T-helper 1 cell treated with Interleukin-12 subunit alpha and Interleukin-12 subunit beta and Interleukin-4 antibody, amounts not matched to agents 30 μg/mL and 1 μg/mL, for 36 hours (primary cell): ENCODE results near the gene BTLA.
"Not testable (repeated sequence)": the region's sequence is repeated elsewhere in the genome, so short reads cannot be mapped to it uniquely, and the experiment has no call there.

ENCODE experiments used
- H3K27ac Mint-ChIP-seq: one replicate; pipeline ENCODE4 v1.8.0; 2021; ENCODE audit warnings: mild to moderate bottlenecking, mixed read lengths
- H3K27me3 Mint-ChIP-seq: one replicate; pipeline ENCODE4 v1.8.0; 2021; ENCODE audit warnings: low read depth, mixed read lengths
- H3K36me3 Mint-ChIP-seq: one replicate; pipeline ENCODE4 v1.8.0; 2021; ENCODE audit warnings: low read depth, mixed read lengths
- H3K4me1 Mint-ChIP-seq: one replicate; pipeline ENCODE4 v1.8.0; 2021; ENCODE audit warnings: low read depth, mixed read lengths
- H3K4me3 Mint-ChIP-seq: one replicate; pipeline ENCODE4 v1.8.0; 2021; ENCODE audit warnings: mild to moderate bottlenecking, moderate library complexity, mixed read lengths
- H3K9me3 Mint-ChIP-seq: one replicate; pipeline ENCODE4 v1.8.0; 2021; ENCODE audit warnings: mixed read lengths

The BTLA gene

GRCh38 chr3:112503304-112503972 lies 4.2 kb upstream of the BTLA start:
- no peaks in the 10 kb centered on the region for H3K27me3 Mint-ChIP-seq
- peaks cover 3% of the 10 kb centered on the region for H3K36me3 Mint-ChIP-seq
- H3K9me3 Mint-ChIP-seq = no peaks in the 10 kb centered on the region
- H3K27ac Mint-ChIP-seq = no peak overlapping the region
- no peak overlapping the region for H3K4me3 Mint-ChIP-seq
- H3K4me1 Mint-ChIP-seq = peaks cover 38% of the 10 kb centered on the region

- Mint-ChIP-seq H3K27me3 (no peaks in the 10 kb centered on the region), H3K4me1 (peaks cover 46% of the 10 kb centered on the region), H3K27ac (no peak overlapping the region), H3K9me3 (no peaks in the 10 kb centered on the region), H3K4me3 (no peak overlapping the region), H3K36me3 (peaks cover 8% of the 10 kb centered on the region)
These were observed 1.3 kb upstream of the BTLA start for GRCh38 chr3:112500621-112501020.

- H3K36me3 Mint-ChIP-seq = peaks cover 20% of the 10 kb centered on the region
- H3K27me3 Mint-ChIP-seq = no peaks in the 10 kb centered on the region
- peaks cover 6% of the 10 kb centered on the region for H3K9me3 Mint-ChIP-seq
- peak overlapping the region; percentile 96 for H3K27ac Mint-ChIP-seq
- H3K4me1 Mint-ChIP-seq = peaks cover 52% of the 10 kb centered on the region
- peak overlapping the region; percentile 96 for H3K4me3 Mint-ChIP-seq
These were observed 1.2 kb downstream of the BTLA start for GRCh38 chr3:112497897-112498548.

- Mint-ChIP-seq H3K4me1 (peaks cover 63% of the 10 kb centered on the region), H3K27ac (peak overlapping the region; percentile 71), H3K27me3 (no peaks in the 10 kb centered on the region), H3K36me3 (peaks cover 24% of the 10 kb centered on the region), H3K4me3 (peak overlapping the region; percentile 80), H3K9me3 (peaks cover 6% of the 10 kb centered on the region)
These were observed 2.8 kb downstream of the BTLA start for GRCh38 chr3:112496366-112497067.

GRCh38 chr3:112494448-112494767 lies 4.9 kb downstream of the BTLA start:
- peaks cover 67% of the 10 kb centered on the region for H3K4me1 Mint-ChIP-seq
- peaks cover 28% of the 10 kb centered on the region for H3K36me3 Mint-ChIP-seq
- peak overlapping the region; percentile 45 for H3K4me3 Mint-ChIP-seq
- not testable (repeated sequence) for H3K27me3 Mint-ChIP-seq, H3K9me3 Mint-ChIP-seq
- H3K27ac Mint-ChIP-seq = peak overlapping the region; percentile 23

GRCh38 chr3:112492124-112492523 lies 7.1 kb downstream of the BTLA start:
- Mint-ChIP-seq H3K4me3 (no peak overlapping the region), H3K27me3 (no peaks in the 10 kb centered on the region), H3K9me3 (peaks cover 6% of the 10 kb centered on the region)

GRCh38 chr3:112491373-112491772 lies 7.9 kb downstream of the BTLA start:
- Mint-ChIP-seq H3K27me3 (no peaks in the 10 kb centered on the region), H3K4me1 (peaks cover 64% of the 10 kb centered on the region), H3K36me3 (peaks cover 29% of the 10 kb centered on the region), H3K9me3 (peaks cover 6% of the 10 kb centered on the region), H3K4me3 (peak overlapping the region; percentile 69), H3K27ac (peak overlapping the region; percentile 88)

More at GRCh38 chr3:112492124-112492523, 7.1 kb downstream of the BTLA start:
- Mint-ChIP-seq H3K36me3 (peaks cover 29% of the 10 kb centered on the region), H3K4me1 (peaks cover 69% of the 10 kb centered on the region), H3K27ac (peak overlapping the region; percentile 16)

GRCh38 chr3:112489674-112490479 lies 9.4 kb downstream of the BTLA start:
- H3K36me3 Mint-ChIP-seq = peaks cover 22% of the 10 kb centered on the region

GRCh38 chr3:112486811-112487505 lies 12.3 kb downstream of the BTLA start:
- Mint-ChIP-seq H3K4me1 (peaks cover 48% of the 10 kb centered on the region), H3K27me3 (no peaks in the 10 kb centered on the region), H3K27ac (no peak overlapping the region), H3K9me3 (no peaks in the 10 kb centered on the region), H3K4me3 (no peak overlapping the region), H3K36me3 (peaks cover 11% of the 10 kb centered on the region)

More at GRCh38 chr3:112489674-112490479, 9.4 kb downstream of the BTLA start:
- peak overlapping the region; percentile 88 for H3K27ac Mint-ChIP-seq
- H3K4me3 Mint-ChIP-seq = peak overlapping the region; percentile 38
- peaks cover 49% of the 10 kb centered on the region for H3K4me1 Mint-ChIP-seq
- H3K27me3 Mint-ChIP-seq = no peaks in the 10 kb centered on the region
- peaks cover 6% of the 10 kb centered on the region for H3K9me3 Mint-ChIP-seq

- H3K4me1 Mint-ChIP-seq = peaks cover 43% of the 10 kb centered on the region
- no peaks in the 10 kb centered on the region for H3K27me3 Mint-ChIP-seq
- no peaks in the 10 kb centered on the region for H3K9me3 Mint-ChIP-seq
- H3K27ac Mint-ChIP-seq = no peak overlapping the region
- H3K36me3 Mint-ChIP-seq = peaks cover 18% of the 10 kb centered on the region
- no peak overlapping the region for H3K4me3 Mint-ChIP-seq
These were observed 14.9 kb downstream of the BTLA start for GRCh38 chr3:112484352-112484751.

- Mint-ChIP-seq H3K27ac (peak overlapping the region; percentile 62), H3K4me3 (peak overlapping the region; percentile 29), H3K9me3 (peaks cover 1% of the 10 kb centered on the region), H3K36me3 (peaks cover 26% of the 10 kb centered on the region), H3K27me3 (no peaks in the 10 kb centered on the region), H3K4me1 (peaks cover 41% of the 10 kb centered on the region)
These were observed 16.6 kb downstream of the BTLA start for GRCh38 chr3:112482675-112483074.

GRCh38 chr3:112481302-112481721 lies 18.0 kb downstream of the BTLA start:
- Mint-ChIP-seq H3K27ac (no peak overlapping the region), H3K4me3 (no peak overlapping the region), H3K9me3 (peaks cover 5% of the 10 kb centered on the region), H3K4me1 (peaks cover 44% of the 10 kb centered on the region), H3K36me3 (peaks cover 37% of the 10 kb centered on the region), H3K27me3 (no peaks in the 10 kb centered on the region)

GRCh38 chr3:112477891-112478290 lies 21.4 kb downstream of the BTLA start:
- Mint-ChIP-seq H3K36me3 (peaks cover 55% of the 10 kb centered on the region), H3K4me1 (peaks cover 58% of the 10 kb centered on the region), H3K27ac (no peak overlapping the region), H3K4me3 (no peak overlapping the region), H3K9me3 (peaks cover 5% of the 10 kb centered on the region), H3K27me3 (no peaks in the 10 kb centered on the region)

GRCh38 chr3:112476346-112476745 lies 22.9 kb downstream of the BTLA start:
- H3K36me3 Mint-ChIP-seq = peaks cover 63% of the 10 kb centered on the region
- H3K4me3 Mint-ChIP-seq = no peak overlapping the region
- no peaks in the 10 kb centered on the region for H3K27me3 Mint-ChIP-seq
- peaks cover 58% of the 10 kb centered on the region for H3K4me1 Mint-ChIP-seq
- H3K27ac Mint-ChIP-seq = no peak overlapping the region
- peaks cover 5% of the 10 kb centered on the region for H3K9me3 Mint-ChIP-seq
